HCT116 (cell line): ENCODE data around the gene NTNG1. TPM values are rescaled to one million over a fixed set of nuclear protein-coding genes. Genes with fewer than 3 reads are reported as not detected.

ENCODE experiments used
- ATAC-seq: fragments of 200-7000 bp; cut with Tn5 transposase; 2 replicates; pipeline ENCODE4 v1.9.1; 2020; ENCODE audit warnings: mild to moderate bottlenecking, moderate library complexity
- BruUV-seq: library from RNA; stranded (reverse); fragments of 400-500 nt; replicated peaks from 2 replicates; lab custom pipeline; 2021; lab: Mats Ljungman, UMichigan
- CTCF ChIA-PET: fragments of 300-600 bp; sonication (Branson Sonifier 250); formaldehyde crosslinking; loops from one replicate; lab custom pipeline; 2021; ENCODE audit warnings: antibody characterized with exemption; lab: Charles Lee
- POLR2A ChIA-PET: fragments of 300-600, 350-600 bp; sonication (Branson Sonifier 250); formaldehyde crosslinking; loops from one replicate; lab custom pipeline; 2021; ENCODE audit warnings: antibody characterized with exemption; lab: Charles Lee
- RAD21 ChIA-PET, 2 experiments: fragments of 300-600 bp; sonication (Branson Sonifier 250); formaldehyde crosslinking; loops; one replicate each; lab custom pipeline; 2023; ENCODE audit warnings: low total read pairs in 2 of 2; ENCODE audit not compliant: uncharacterized antibody in 2 of 2, unreplicated experiment in 2 of 2, low non-redundant PET in 1 of 2; lab: Charles Lee
- DNase-seq: peaks from one replicate; pipeline ENCODE4 v3.0.0-alpha.2; 2010; ENCODE audit warnings: low read depth, low spot score
- H2AFZ ChIP-seq: fragments of 200-600 bp; shearing (Covaris generic), sonication (generic); 2 replicates; pipeline ENCODE4 v1.6.1; 2017; ENCODE audit warnings: low read depth, mixed run types, mixed read lengths, antibody characterized with exemption, low read length; ENCODE audit not compliant: poor library complexity, severe bottlenecking
- H3K27ac ChIP-seq: 2 replicates; pipeline ENCODE4 v1.5.1; 2012; ENCODE audit warnings: low read depth, low read length
- H3K27me3 ChIP-seq: fragments of 200-600 bp; sonication (generic); 2 replicates; pipeline ENCODE4 v1.6.1; 2016; ENCODE audit warnings: mixed run types, low read length, mixed read lengths; ENCODE audit not compliant: insufficient read depth
- H3K36me3 ChIP-seq, 2 experiments: fragments of 200-500 bp in 1 of 2; fragments of 200-600 bp in 1 of 2; sonication (Bioruptor generic) in 1 of 2; sonication (generic) in 1 of 2; 2 replicates each; pipeline versions ENCODE4 v1.5.1 to v1.6.1; 2014 to 2016; ENCODE audit warnings: low read length in 2 of 2, inconsistent platforms in 1 of 2, mixed read lengths in 1 of 2, mixed run types in 1 of 2; ENCODE audit not compliant: insufficient read depth in 2 of 2, control insufficient read depth in 1 of 2
- H3K4me1 ChIP-seq, 2 experiments: fragments of 200-600 bp in 1 of 2; sonication (generic) in 1 of 2; 2 replicates each; pipeline versions ENCODE4 v1.5.1 to v1.6.1; 2012 to 2017; ENCODE audit warnings: low read length in 2 of 2, inconsistent platforms in 1 of 2, mild to moderate bottlenecking in 1 of 2, mixed read lengths in 1 of 2, mixed run types in 1 of 2, moderate library complexity in 1 of 2; ENCODE audit not compliant: insufficient read depth in 2 of 2, control insufficient read depth in 1 of 2
- H3K4me2 ChIP-seq: fragments of 200-600 bp; sonication (generic); 2 replicates; pipeline ENCODE4 v1.6.1; 2017; ENCODE audit warnings: mixed run types, low read length, mixed read lengths
- H3K4me3 ChIP-seq, 2 experiments: fragments of 200-600 bp in 1 of 2; sonication (generic) in 1 of 2; replicated peaks in 1 of 2; 2 replicates each; pipeline ENCODE4 v1.5.1; 2011 to 2016; ENCODE audit warnings: low read length in 2 of 2, control low read depth in 1 of 2, low read depth in 1 of 2, mild to moderate bottlenecking in 1 of 2, mixed read lengths in 1 of 2, mixed run types in 1 of 2
- H3K79me2 ChIP-seq: fragments of 200-600 bp; sonication (generic); 2 replicates; pipeline ENCODE4 v1.6.1; 2017; ENCODE audit warnings: mild to moderate bottlenecking, mixed run types, low read length, moderate library complexity, mixed read lengths; ENCODE audit not compliant: insufficient read depth
- H3K9ac ChIP-seq: fragments of 200-600 bp; sonication (generic); 2 replicates; pipeline ENCODE4 v1.6.1; 2016; ENCODE audit warnings: low read length, mixed read lengths
- H3K9me2 ChIP-seq: fragments of 200-600 bp; sonication (generic), shearing (Covaris generic); 2 replicates; pipeline ENCODE4 v1.6.1; 2017; ENCODE audit warnings: mixed run types, mild to moderate bottlenecking, moderate library complexity; ENCODE audit not compliant: insufficient read depth
- H3K9me3 ChIP-seq, 2 experiments: fragments of 200-500 bp in 1 of 2; fragments of 200-600 bp in 1 of 2; sonication (Bioruptor generic) in 1 of 2; sonication (generic) in 1 of 2; 2 replicates each; pipeline ENCODE4 v1.6.1; 2014 to 2017; ENCODE audit warnings: low read length in 2 of 2, mixed read lengths in 2 of 2, inconsistent platforms in 1 of 2, low read depth in 1 of 2, mild to moderate bottlenecking in 1 of 2, mixed run types in 1 of 2, moderate library complexity in 1 of 2; ENCODE audit not compliant: control insufficient read depth in 1 of 2, insufficient read depth in 1 of 2
- H4K20me1 ChIP-seq: fragments of 200-600 bp; sonication (generic), shearing (Covaris generic); 2 replicates; pipeline ENCODE4 v1.6.1; 2017; ENCODE audit warnings: mixed run types, mild to moderate bottlenecking, moderate library complexity; ENCODE audit not compliant: insufficient read depth
- CBX3 ChIP-seq: IDR thresholded peaks from 2 replicates; pipeline ENCODE4 v1.6.1; 2012; ENCODE audit warnings: low read depth
- CEBPB ChIP-seq: IDR thresholded peaks from 2 replicates; pipeline ENCODE4 v1.6.1; 2012; ENCODE audit warnings: low read depth
- EGR1 ChIP-seq: IDR thresholded peaks from 2 replicates; pipeline ENCODE4 v1.6.1; 2012; ENCODE audit warnings: low read depth
- ELF1 ChIP-seq: IDR thresholded peaks from 2 replicates; pipeline ENCODE4 v1.6.1; 2012; ENCODE audit warnings: low read depth, borderline replicate concordance
- EZH2phosphoT487 ChIP-seq: fragments of 200-600 bp; IDR thresholded peaks from 2 replicates; pipeline ENCODE4 v1.6.1; 2018; ENCODE audit warnings: antibody characterized with exemption, borderline replicate concordance
- FOSL1 ChIP-seq: IDR thresholded peaks from 2 replicates; pipeline ENCODE4 v1.6.1; 2012; ENCODE audit warnings: low read depth
- JUND ChIP-seq: IDR thresholded peaks from 2 replicates; pipeline ENCODE4 v1.6.1; 2012
- MAX ChIP-seq: IDR thresholded peaks from 2 replicates; pipeline ENCODE4 v1.6.1; 2012
- POLR2A ChIP-seq: IDR thresholded peaks from 2 replicates; pipeline ENCODE4 v1.7.0; 2011; ENCODE audit warnings: borderline replicate concordance; ENCODE audit not compliant: insufficient read depth, insufficient read length; ENCODE audit errors: extremely low read depth
- POLR2AphosphoS5 ChIP-seq: IDR thresholded peaks from 2 replicates; pipeline ENCODE4 v1.6.1; 2011; ENCODE audit warnings: mild to moderate bottlenecking, low read depth, low read length, moderate library complexity
- RAD21 ChIP-seq: IDR thresholded peaks from 2 replicates; pipeline ENCODE4 v1.6.1; 2012; ENCODE audit warnings: low read depth, mild to moderate bottlenecking
- SIN3A ChIP-seq: IDR thresholded peaks from 2 replicates; pipeline ENCODE4 v1.6.1; 2012; ENCODE audit warnings: low read depth
- SP1 ChIP-seq: IDR thresholded peaks from 2 replicates; pipeline ENCODE4 v1.6.1; 2012; ENCODE audit warnings: low read depth
- SRF ChIP-seq: IDR thresholded peaks from 2 replicates; pipeline ENCODE4 v1.6.1; 2012; ENCODE audit warnings: low read depth
- TCF7L2 ChIP-seq: IDR thresholded peaks from 2 replicates; pipeline ENCODE4 v1.7.0; 2011; ENCODE audit warnings: borderline replicate concordance, inconsistent platforms; ENCODE audit not compliant: insufficient read depth, insufficient read length; ENCODE audit errors: extremely low read depth
- YY1 ChIP-seq: IDR thresholded peaks from 2 replicates; pipeline ENCODE4 v1.6.1; 2011; ENCODE audit warnings: low read length, low read depth, moderate library complexity, mild to moderate bottlenecking; ENCODE audit not compliant: insufficient replicate concordance; ENCODE audit errors: extremely low read depth
- ZBTB33 ChIP-seq: IDR thresholded peaks from 2 replicates; pipeline ENCODE4 v1.6.1; 2011; ENCODE audit warnings: mild to moderate bottlenecking, low read length, moderate library complexity; ENCODE audit not compliant: insufficient replicate concordance; ENCODE audit errors: extremely low read depth
- ZFX ChIP-seq: fragments of 450-650 bp; IDR thresholded peaks from 2 replicates; pipeline ENCODE4 v1.6.1; 2017
- ZNF274 ChIP-seq: fragments of 200-500 bp; sonication (Bioruptor generic); IDR thresholded peaks from 2 replicates; pipeline ENCODE4 v1.6.1; 2014; ENCODE audit warnings: mild to moderate bottlenecking, low read depth, low read length, inconsistent platforms
- intact Hi-C: fragments of 100-400 bp; cut with micrococcal nuclease; formaldehyde crosslinking; loops from 2 replicates; pipeline ENCODE4 v1.10.0; 2022
- total RNA-seq: library from RNA; stranded (reverse); gene quantifications from one replicate; pipeline ENCODE4 v1.2.1, GENCODE V29; 2021; ENCODE audit not compliant: unreplicated experiment
- TF ChIP-seq, protein P1 (sequence below): IDR thresholded peaks from 2 replicates; pipeline ENCODE4 v1.6.1; 2012

The NTNG1 gene
- total RNA-seq, 1 experiment from 2014 or later: not detected

DNA sequence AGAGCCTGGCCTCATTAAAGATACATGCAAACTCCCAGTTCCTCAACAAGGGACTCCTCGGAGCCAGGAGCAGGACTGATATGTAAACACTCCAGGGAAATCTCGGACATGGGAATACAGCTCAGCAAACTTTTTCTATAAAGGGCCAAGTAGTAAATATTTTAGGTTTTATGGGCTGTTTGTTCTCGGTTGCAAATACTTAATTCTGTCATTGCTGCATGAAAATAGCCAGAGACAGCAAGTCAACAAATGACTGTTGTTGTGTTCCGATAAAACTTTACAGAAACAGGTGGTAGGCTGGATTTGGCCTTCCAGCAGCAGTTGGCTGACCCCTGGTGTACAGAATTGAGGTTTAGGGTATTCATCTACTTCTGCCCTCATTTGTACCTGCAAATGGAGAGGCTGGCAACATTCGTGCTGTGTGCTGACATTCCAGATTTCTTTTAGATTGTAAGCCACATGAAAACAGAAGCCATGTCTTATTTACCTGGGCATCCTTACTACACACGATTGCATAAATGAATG is 360.3 kb downstream of the NTNG1 start:
- Histone ChIP-seq H4K20me1 (no peaks in the 10 kb centered on the region), H3K27ac (no peak overlapping the region), H3K36me3 (no peaks in the 10 kb centered on the region), H3K4me2 (no peak overlapping the region), H2AFZ (no peak overlapping the region), H3K9me3 (peaks cover 3 to 13% of the 10 kb centered on the region in 2 experiments; a peak in 2 of 4 replicates), H3K4me1 (no peaks in the 10 kb centered on the region), H3K4me3 (no peak overlapping the region), H3K79me2 (no peaks in the 10 kb centered on the region), H3K9me2 (no peaks in the 10 kb centered on the region), H3K27me3 (no peaks in the 10 kb centered on the region), H3K9ac (no peak overlapping the region)
- ChIA-PET RAD21 (no interaction called here), POLR2A (no interaction called here), CTCF (no interaction called here)
- DNase-seq (no peak), ATAC-seq (no peak)
- TF ChIP-seq EGR1 (no peak), SP1 (no peak), ZBTB33 (no peak), EZH2phosphoT487 (no peak), SIN3A (no peak), RAD21 (no peak), POLR2AphosphoS5 (no peak), FOSL1 (no peak), POLR2A (no peak), MAX (no peak), CEBPB (no peak), JUND (no peak), TCF7L2 (no peak), SRF (no peak), ZNF274 (no peak), YY1 (no peak), ZFX (no peak), ELF1 (no peak), CBX3 (no peak)
- TF ChIP-seq, protein P1, sequence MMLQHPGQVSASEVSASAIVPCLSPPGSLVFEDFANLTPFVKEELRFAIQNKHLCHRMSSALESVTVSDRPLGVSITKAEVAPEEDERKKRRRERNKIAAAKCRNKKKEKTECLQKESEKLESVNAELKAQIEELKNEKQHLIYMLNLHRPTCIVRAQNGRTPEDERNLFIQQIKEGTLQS: no peak
- intact Hi-C loops: no loop called here
- no TSS peak for BruUV-seq
